ENCODE measurements around the gene NTM.
"Not testable (repeated sequence)": the region's sequence is repeated elsewhere in the genome, so short reads cannot be mapped to it uniquely, and the experiment has no call there.

NTM gene

DNA sequence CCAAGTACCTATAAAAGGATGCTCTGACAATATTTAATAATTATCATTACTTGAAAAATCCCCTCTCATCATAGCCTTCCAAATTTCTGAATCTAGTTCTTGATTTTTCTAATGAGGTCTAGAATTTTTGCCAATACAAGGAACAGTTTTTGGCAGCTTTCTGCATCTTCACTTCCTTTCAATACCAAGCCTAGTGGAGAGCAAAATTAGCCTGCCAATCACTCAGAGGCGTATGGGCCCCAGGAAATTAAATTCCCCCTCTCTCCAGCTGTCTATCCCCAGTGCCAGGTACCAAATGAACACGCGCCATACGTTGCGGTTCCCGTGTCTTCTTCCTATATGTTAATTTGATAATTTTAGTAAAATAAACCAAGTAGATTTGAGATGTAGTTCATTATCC is 293.9 kb downstream of the NTM start:
- no peak for DNase-seq (ENCODE audit: low read depth in 3 of 3, low spot score in 1 of 3)

GRCh38 chr11:131664816-131665215 is 294.4 kb downstream of the NTM start:
- no peak for DNase-seq (ENCODE audit: low read depth in 3 of 3, low spot score in 1 of 3)

- DNase-seq (ENCODE audit: low read depth in 3 of 3, low spot score in 1 of 3) = no peak
Observed at GRCh38 chr11:131665344-131665968, 295.0 kb downstream of the NTM start.

DNA sequence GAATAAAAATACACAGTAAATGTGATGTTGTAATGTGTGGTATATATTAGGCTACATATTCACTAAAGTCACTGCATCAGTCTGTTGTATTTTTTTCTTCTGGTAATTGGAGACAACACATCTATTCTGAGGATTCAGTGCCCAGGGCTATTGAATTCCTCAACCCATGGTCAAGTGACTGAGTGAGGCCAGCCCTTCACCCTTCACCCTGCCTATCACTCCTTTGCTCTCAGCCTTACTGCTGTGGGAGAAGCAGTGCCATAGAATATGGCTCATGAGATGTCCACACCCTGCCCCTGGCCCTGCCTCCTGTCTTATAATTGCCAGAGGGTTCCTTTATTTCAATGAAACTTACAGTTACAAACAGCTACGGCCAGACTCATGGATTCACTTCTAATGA is 295.6 kb downstream of the NTM start:
- no peak for DNase-seq (ENCODE audit: low read depth in 3 of 3, low spot score in 1 of 3)

DNA sequence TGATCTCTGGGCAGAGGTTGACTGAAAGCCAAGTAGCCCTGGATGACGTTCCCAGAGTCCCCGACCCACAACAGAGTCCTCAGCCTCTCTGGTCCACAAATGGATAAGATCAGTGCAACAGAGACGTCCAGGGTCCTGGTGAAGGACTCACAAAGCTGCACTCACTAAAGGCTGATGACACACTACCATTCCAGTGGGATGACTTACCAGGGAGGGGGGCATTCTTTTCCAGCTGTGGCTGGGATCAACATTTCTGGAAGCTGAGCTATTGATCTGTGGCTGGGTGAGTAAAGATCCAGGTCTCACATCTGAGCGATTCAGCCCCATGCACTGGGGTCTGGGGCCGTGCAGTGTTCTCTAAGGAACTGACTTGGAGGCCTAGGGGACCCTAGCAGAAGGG is 296.2 kb downstream of the NTM start:
- DNase-seq (ENCODE audit: low read depth in 3 of 3, low spot score in 1 of 3) = no peak

DNA sequence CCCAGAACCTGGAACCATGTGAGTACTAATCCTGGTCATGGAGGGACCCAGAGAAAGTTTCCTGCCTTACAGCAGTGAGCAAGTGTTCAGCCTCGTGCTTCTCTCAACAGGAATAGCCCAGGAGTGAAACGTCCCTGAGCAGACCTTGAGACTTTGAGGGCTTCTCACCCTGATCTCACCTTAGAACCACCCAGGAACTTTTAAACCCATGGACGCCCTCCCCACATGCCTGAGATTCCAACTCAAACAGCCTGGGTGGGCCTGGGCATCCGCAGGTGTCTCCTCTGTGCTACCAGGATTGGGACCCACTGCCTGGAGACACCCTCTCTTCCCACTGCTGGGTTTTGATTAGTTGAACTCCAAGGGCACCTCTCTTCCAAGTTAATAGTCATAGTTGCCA is 297.2 kb downstream of the NTM start:
- no peak for DNase-seq (ENCODE audit: low read depth in 3 of 3, low spot score in 1 of 3)

GRCh38 chr11:131668500-131669400 is 298.3 kb downstream of the NTM start:
- peak in 1 of 3 donors; percentile 18 for DNase-seq (ENCODE audit: low read depth in 3 of 3, low spot score in 1 of 3)

DNA sequence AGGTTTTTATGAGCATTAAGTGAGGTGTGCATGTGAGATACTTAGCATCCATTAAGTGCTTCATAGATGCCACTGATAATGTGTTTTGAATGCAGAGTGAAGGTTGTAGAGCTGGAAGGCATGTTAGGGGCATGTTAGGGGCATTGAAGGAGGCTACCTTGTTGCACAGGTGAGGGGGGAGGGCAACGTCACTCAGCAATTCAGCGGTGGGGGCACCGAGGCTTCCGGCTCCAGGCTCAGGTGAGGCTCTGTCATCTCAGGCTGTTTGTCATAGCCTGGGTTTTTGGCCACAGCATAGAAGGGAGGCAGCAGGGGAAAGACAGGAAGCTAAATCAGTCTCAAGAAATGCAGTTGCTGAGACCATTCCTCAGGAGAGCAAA is 299.0 kb downstream of the NTM start:
- DNase-seq (ENCODE audit: low read depth in 3 of 3, low spot score in 1 of 3) = no peak

- DNase-seq (ENCODE audit: low read depth in 3 of 3, low spot score in 1 of 3) = no peak
Observed at GRCh38 chr11:131670876-131671275, 300.5 kb downstream of the NTM start.

GRCh38 chr11:131671320-131671719 is 300.9 kb downstream of the NTM start:
- no peak for DNase-seq (ENCODE audit: low read depth in 3 of 3, low spot score in 1 of 3)

DNA sequence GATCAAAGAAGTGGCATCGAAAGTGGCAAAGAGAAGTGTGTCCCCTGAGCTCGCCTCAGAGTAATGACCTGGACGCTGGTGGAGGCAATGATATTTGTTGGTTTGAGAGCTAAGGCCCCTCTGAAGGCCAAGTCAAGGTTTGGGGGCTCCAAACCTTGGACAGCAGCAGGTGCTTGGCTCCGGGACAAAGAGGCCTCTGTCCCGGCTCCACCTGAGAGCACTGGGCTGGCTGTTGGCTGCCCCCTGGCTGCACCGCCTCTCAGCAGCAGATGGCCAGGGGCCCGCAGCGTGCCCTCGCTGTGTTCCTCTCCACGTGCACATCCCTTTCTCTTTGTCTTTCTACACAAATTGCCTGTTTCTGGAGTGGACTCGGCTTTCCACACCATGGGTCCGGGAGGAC is 301.3 kb downstream of the NTM start:
- DNase-seq (ENCODE audit: low read depth in 3 of 3, low spot score in 1 of 3) = no peak

DNA sequence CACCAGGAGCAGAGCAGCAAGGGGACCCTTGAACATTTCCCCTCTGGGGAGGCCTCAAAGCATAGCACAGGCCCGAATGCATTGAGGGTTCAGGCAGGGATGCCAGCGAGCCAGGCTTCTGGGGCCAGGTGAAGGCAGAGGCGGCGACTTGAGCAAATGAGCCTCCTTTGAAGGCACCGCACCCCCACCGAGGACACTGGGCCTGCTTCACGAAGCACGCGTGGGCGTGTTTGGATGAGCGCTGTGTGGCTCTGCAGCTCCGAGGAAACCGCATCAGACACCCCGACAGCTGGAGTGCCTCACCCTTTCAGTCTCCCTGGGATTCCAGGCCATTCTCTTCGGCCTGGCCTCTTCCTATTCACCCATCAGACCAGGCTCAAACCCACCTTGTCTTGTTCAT is 301.8 kb downstream of the NTM start:
- DNase-seq (ENCODE audit: low read depth in 3 of 3, low spot score in 1 of 3) = no peak

DNA sequence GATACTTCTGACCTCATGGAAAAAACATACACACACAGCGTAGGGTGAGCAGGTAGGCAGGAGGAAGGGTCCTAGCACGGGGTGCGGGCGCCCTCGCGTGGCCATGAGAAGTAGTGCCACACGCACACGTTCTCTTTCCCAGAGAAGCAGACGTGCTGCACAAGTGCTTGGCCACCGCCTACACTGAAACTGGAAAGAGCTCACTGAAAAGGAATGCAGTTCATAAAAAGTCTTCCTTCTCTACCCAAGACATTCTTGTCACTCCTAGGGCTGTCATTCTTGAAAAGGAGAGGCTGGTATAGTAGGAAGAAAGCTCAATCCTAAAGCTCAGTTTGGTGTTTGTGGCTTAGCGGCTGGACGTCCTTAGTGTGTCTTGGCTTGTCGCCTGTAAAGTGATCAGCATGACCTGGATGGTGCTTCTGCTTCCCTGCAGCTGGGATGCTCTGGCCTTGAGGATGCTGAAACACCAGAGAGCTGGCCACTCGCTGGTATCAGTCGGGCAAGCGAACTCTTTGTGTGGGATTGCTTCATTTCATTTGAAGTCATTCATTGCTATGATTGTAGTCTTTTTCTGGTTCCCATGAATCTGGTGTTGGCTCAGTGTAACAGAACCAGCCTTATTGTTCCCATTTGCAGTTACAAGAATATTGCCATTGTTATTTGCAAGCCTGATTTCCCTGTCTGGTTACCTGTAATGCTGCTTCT is 303.8 kb downstream of the NTM start:
- peak in 1 of 3 donors; percentile 21 for DNase-seq (ENCODE audit: low read depth in 3 of 3, low spot score in 1 of 3)

DNA sequence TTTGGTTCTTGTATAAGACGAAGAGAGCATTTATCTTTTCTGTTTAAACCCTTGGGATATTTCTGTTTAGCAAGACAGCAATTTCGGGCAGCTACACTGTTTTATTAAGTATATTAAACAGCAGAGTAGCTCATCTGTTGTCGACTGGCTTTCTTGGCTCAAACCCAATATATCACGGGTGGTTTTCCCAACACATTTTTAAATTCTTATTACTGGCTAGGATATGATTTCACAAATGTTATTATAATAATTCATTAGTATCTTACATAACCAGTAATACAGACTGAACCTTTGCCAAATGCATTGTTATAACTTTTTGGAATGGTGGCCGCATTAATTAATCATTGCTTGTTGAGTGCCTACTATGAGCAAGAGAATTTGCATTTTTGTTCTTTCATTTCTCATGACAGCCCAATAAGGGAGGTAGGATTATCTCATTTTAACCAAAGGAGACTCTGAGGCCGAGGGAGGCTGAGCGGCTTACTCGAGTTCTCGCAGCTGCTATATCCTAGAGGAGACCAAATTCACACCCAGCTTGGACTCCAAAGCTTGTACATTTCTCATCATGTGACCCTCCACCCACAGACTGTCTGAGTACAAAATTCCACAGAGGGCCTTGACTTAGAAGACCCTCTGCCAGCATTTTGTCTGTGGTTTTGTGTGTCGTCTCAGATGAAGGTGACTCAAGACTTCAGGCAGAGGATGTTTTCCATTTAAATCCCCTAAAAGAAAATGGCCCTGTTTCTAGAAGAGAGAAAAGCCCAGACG is 304.9 kb downstream of the NTM start:
- DNase-seq (ENCODE audit: low read depth in 3 of 3, low spot score in 1 of 3) = no peak

DNA sequence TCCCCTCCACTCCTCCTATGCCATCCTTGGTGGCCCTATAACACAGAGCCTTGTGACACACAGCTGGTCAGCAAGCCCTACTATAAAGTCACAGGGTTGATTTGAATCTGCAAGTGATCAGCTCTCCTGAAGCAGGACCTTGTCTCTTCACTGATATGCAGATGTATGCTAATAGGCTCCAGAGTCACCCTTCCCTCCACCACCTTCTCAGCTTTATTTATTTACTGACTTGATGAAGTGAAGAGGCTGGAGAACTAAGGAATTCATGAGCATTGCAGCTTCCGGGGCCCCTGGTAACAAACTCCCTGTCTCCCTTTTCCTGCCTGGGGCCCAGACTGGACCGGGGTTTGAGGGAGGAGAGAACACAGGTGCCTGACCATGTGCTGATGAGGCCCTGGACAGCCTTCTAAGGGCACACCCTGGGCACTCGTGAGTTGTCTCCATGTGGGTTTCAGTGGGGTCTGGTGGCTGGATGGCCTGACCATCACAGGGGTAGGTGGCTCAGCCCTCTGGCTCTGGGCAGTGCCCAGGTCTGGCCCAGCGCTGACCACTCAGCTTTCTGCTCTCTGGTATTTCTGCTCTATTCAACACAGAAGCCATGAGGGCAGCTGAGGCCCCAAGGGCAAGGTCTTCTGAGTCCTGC is 307.5 kb downstream of the NTM start:
- no peak for DNase-seq (ENCODE audit: low read depth in 3 of 3, low spot score in 1 of 3)

- DNase-seq (ENCODE audit: low read depth in 3 of 3, low spot score in 1 of 3) = no peak
Observed at GRCh38 chr11:131678658-131679340, 308.4 kb downstream of the NTM start.

- not testable (repeated sequence) for DNase-seq (ENCODE audit: low read depth in 3 of 3, low spot score in 1 of 3)
Observed at GRCh38 chr11:131680448-131680847, 310.0 kb downstream of the NTM start.

DNA sequence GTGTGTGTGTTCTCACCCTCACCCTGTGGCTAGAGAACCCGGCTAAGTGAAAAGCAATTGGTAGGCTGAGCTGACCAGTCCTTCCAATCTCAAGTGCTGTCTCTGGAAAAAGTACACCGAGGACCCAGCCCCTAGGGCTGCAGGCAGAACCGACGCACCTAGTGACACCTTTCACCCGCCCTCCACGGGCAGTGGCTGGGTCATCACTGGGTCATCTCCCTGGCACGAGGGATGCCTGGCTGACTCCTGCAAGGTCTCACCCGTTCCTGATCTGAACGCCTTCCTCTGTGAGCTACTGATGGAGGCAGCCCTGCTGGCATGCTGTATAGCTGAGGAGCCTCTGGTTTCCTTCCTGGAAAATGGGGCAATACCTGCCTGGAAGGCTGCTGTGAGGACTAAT is 311.5 kb downstream of the NTM start:
- DNase-seq (ENCODE audit: low read depth in 3 of 3, low spot score in 1 of 3) = no peak

GRCh38 chr11:131682373-131683015 is 312.1 kb downstream of the NTM start:
- no peak for DNase-seq (ENCODE audit: low read depth in 3 of 3, low spot score in 1 of 3)

DNA sequence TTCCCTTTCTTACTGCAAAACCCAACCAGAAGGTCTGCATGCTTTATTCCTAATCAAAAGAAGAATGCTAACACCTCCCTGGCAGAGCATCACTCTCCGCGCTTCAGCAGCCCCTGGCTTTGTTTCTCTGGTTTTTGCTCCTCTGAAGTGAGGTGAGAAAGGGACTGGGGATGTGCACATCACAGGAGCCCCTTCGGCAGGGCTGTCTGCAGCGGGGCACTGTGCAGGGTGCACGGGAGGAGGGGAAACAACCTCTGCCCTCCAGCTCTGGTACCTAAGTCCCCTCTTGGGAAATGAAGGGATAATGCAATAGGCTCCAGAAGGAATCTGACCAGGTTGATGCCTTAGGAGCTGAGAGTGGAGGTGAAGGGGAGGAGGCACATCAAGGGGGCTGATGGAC is 312.7 kb downstream of the NTM start:
- DNase-seq (ENCODE audit: low read depth in 3 of 3, low spot score in 1 of 3) = no peak
